ENCODE results near the gene FAM234B.

DNA sequence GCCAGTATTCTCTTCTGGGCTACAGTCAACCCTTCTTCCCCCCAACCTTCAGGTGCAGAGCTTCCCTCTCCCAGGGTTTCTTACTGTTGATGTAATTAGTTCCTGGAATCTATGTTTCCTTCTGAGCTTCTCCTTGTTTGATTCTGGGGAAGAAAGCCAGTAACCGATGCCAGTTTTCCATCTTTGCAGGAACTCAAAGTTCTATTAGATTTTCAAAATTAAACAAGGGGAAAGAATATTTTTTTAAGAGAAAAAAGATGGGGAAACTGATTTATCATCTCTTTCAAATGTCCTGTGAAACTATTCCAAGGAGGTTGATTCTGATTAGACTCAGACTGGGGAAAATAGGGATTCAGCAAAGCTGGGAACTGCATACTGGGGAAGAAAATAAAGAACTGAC, 17.9 kb upstream of the FAM234B start:
- TF ChIP-seq, protein P1, sequence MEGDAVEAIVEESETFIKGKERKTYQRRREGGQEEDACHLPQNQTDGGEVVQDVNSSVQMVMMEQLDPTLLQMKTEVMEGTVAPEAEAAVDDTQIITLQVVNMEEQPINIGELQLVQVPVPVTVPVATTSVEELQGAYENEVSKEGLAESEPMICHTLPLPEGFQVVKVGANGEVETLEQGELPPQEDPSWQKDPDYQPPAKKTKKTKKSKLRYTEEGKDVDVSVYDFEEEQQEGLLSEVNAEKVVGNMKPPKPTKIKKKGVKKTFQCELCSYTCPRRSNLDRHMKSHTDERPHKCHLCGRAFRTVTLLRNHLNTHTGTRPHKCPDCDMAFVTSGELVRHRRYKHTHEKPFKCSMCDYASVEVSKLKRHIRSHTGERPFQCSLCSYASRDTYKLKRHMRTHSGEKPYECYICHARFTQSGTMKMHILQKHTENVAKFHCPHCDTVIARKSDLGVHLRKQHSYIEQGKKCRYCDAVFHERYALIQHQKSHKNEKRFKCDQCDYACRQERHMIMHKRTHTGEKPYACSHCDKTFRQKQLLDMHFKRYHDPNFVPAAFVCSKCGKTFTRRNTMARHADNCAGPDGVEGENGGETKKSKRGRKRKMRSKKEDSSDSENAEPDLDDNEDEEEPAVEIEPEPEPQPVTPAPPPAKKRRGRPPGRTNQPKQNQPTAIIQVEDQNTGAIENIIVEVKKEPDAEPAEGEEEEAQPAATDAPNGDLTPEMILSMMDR (IDR thresholded peaks at IDR 0.05; ENCODE audit: control extremely low read depth in 1 of 3, insufficient read depth in 1 of 3, low read depth in 1 of 3, low read length in 3 of 3) = no peak
- TF ChIP-seq KDM5A (IDR thresholded peaks at IDR 0.05; ENCODE audit: low read length) = no peak
- TF ChIP-seq RBBP5 (IDR thresholded peaks at IDR 0.05; ENCODE audit: borderline replicate concordance, low read depth, low read length) = no peak
- no peak for TF ChIP-seq RNF2 (IDR thresholded peaks at IDR 0.05; ENCODE audit: borderline replicate concordance, low read depth, low read length, missing control alignments, poor library complexity, severe bottlenecking)
- TF ChIP-seq RXRA (IDR thresholded peaks at IDR 0.05; ENCODE audit: insufficient read depth, low read depth, low read length) = no peak
- no peak for TF ChIP-seq TEAD4 (IDR thresholded peaks at IDR 0.05; ENCODE audit: low read depth, low read length)
- no peak for TF ChIP-seq MAFK (IDR thresholded peaks at IDR 0.05; ENCODE audit: low read depth, low read length)
- TF ChIP-seq RFX5 (IDR thresholded peaks at IDR 0.05; ENCODE audit: borderline replicate concordance, low read depth, low read length) = no peak
- TF ChIP-seq POU5F1 (IDR thresholded peaks at IDR 0.05; ENCODE audit: low read depth, low read length) = no peak
- TF ChIP-seq SUZ12 (IDR thresholded peaks at IDR 0.05; ENCODE audit: low read length) = no peak
